HepG2 (cell line): Measurements from ENCODE around the gene TECPR1. TPM values are rescaled to one million over a fixed set of nuclear protein-coding genes. Genes with fewer than 3 reads are reported as not detected.

ENCODE experiments used
- ATAC-seq: fragments of 200-7000 bp; cut with Tn5 transposase; 3 replicates; pipeline ENCODE4 v1.9.1; 2020; ENCODE audit warnings: mild to moderate bottlenecking, moderate library complexity
- Bru-seq: library from RNA; stranded (reverse); fragments of 400-500 nt; gene quantifications from one replicate; lab custom pipeline; 2021; lab: Mats Ljungman, UMichigan
- BruChase-seq, 2 experiments: library from RNA; stranded (reverse); fragments of 400-500 nt; gene quantifications; one replicate each; lab custom pipeline; 2021; lab: Mats Ljungman, UMichigan
- BruUV-seq: library from RNA; stranded (reverse); fragments of 400-500 nt; replicated peaks from 2 replicates; lab custom pipeline; 2021; lab: Mats Ljungman, UMichigan
- CTCF ChIA-PET: fragments of 300-600 bp; formaldehyde crosslinking; extraction: SDS; loops from one replicate; lab custom pipeline; 2021; ENCODE audit warnings: low total read pairs, inconsistent platforms, low intra/inter-chr PET ratio; lab: Yijun Ruan, JAX
- POLR2A ChIA-PET: fragments of 350-600 bp; sonication (Branson Sonifier 250); formaldehyde crosslinking; loops from one replicate; lab custom pipeline; 2020; ENCODE audit warnings: antibody characterized with exemption, inconsistent platforms; lab: Yijun Ruan, JAX
- DNase-seq: peaks from one replicate; pipeline ENCODE4 v3.0.0-alpha.2; 2015; ENCODE audit warnings: low spot score
- FAIRE-seq: peaks from 3 replicates; lab custom pipeline; 2011; peaks lifted over from hg19 to GRCh38; lab: Jason Lieb, UNC
- H2AFZ ChIP-seq: one replicate; pipeline ENCODE4 v1.6.1; 2011; ENCODE audit warnings: low read length, inconsistent platforms
- H3K27ac ChIP-seq: fragments of 300-600 bp; 3 replicates; pipeline ENCODE4 v1.8.0; 2011; ENCODE audit warnings: mixed run types, mild to moderate bottlenecking, mixed read lengths, low read length, inconsistent platforms; ENCODE audit not compliant: insufficient read depth; ENCODE audit errors: extremely low read length
- H3K27me3 ChIP-seq, 2 experiments: fragments of 200-600 bp in 1 of 2; 2 replicates in 1 of 2; 3 replicates in 1 of 2; pipeline versions ENCODE4 v1.6.0 to v1.8.0; 2011; ENCODE audit warnings: low read length in 2 of 2, mild to moderate bottlenecking in 2 of 2, moderate library complexity in 2 of 2, inconsistent platforms in 1 of 2; ENCODE audit not compliant: insufficient read depth in 2 of 2, control insufficient read depth in 1 of 2
- H3K36me3 ChIP-seq, 2 experiments: fragments of 200-600 bp in 1 of 2; replicated peaks in 1 of 2; 2 replicates in 1 of 2; 3 replicates in 1 of 2; pipeline versions ENCODE4 v1.5.1 to v1.8.0; 2011; ENCODE audit warnings: low read length in 2 of 2, inconsistent platforms in 1 of 2; ENCODE audit not compliant: insufficient read depth in 2 of 2, control insufficient read depth in 1 of 2
- H3K4me1 ChIP-seq: 2 replicates; pipeline ENCODE4 v1.5.1; 2012; ENCODE audit warnings: low read length, inconsistent platforms; ENCODE audit not compliant: insufficient read depth
- H3K4me2 ChIP-seq: 2 replicates; pipeline ENCODE4 v1.6.0; 2011; ENCODE audit warnings: low read depth, low read length, inconsistent platforms
- H3K4me3 ChIP-seq, 3 experiments: fragments of 200-600 bp in 1 of 3; sonication (generic), shearing (Covaris generic) in 1 of 3; replicated peaks in 1 of 3; 2 replicates each; pipeline ENCODE4 v1.5.1; 2011 to 2016; ENCODE audit warnings: low read length in 3 of 3, inconsistent platforms in 2 of 3, low read depth in 2 of 3, mild to moderate bottlenecking in 2 of 3, control low read depth in 1 of 3, mixed read lengths in 1 of 3; ENCODE audit not compliant: insufficient read depth in 1 of 3
- H3K79me2 ChIP-seq: one replicate; pipeline ENCODE4 v1.6.1; 2011; ENCODE audit warnings: low read length, inconsistent platforms; ENCODE audit not compliant: insufficient read depth
- H3K9ac ChIP-seq: 2 replicates; pipeline ENCODE4 v1.6.0; 2011; ENCODE audit warnings: mild to moderate bottlenecking, low read depth, low read length, inconsistent platforms; ENCODE audit not compliant: insufficient read depth
- H3K9me3 ChIP-seq: 2 replicates; pipeline ENCODE4 v1.5.1; 2012; ENCODE audit warnings: mild to moderate bottlenecking, low read length
- H4K20me1 ChIP-seq: 2 replicates; pipeline ENCODE4 v1.6.0; 2011; ENCODE audit warnings: inconsistent platforms, mild to moderate bottlenecking, low read length, moderate library complexity; ENCODE audit not compliant: insufficient read depth
- CEBPB ChIP-seq: IDR thresholded peaks from 2 replicates; pipeline ENCODE4 v1.6.1; 2011; ENCODE audit warnings: low read depth, low read length, improper control_type of control experiment, borderline replicate concordance
- DR1 ChIP-seq: sonication (generic); formaldehyde crosslinking; IDR thresholded peaks from 2 replicates; pipeline ENCODE4 v1.8.0; 2021; ENCODE audit warnings: mild to moderate bottlenecking, missing genetic modification reagents, inconsistent platforms
- PHF21A ChIP-seq: sonication (generic); formaldehyde crosslinking; IDR thresholded peaks from 2 replicates; pipeline ENCODE4 v1.5.0; 2020; ENCODE audit warnings: mild to moderate bottlenecking, missing genetic modification reagents
- PPARG ChIP-seq: conservative IDR thresholded peaks from 2 replicates; pipeline ENCODE4 v1.6.1; 2016; ENCODE audit warnings: missing biosample characterization, missing genetic modification reagents
- SAFB2 ChIP-seq: sonication (generic); formaldehyde crosslinking; IDR thresholded peaks from 2 replicates; pipeline ENCODE4 v1.5.1; 2020; ENCODE audit warnings: missing genetic modification reagents, low read depth, mild to moderate bottlenecking, borderline replicate concordance
- SNRNP70 ChIP-seq: fragments of 200-400 bp; formaldehyde crosslinking; IDR thresholded peaks from 2 replicates; pipeline ENCODE4 v1.6.1; 2017; ENCODE audit warnings: mild to moderate bottlenecking, low read depth, low read length, moderate library complexity
- SP5 ChIP-seq: IDR thresholded peaks from 2 replicates; pipeline ENCODE4 v1.6.1; 2016; ENCODE audit warnings: low read depth, borderline replicate concordance
- TIGD3 ChIP-seq: sonication (generic); formaldehyde crosslinking; IDR thresholded peaks from 2 replicates; pipeline ENCODE4 v1.5.1; 2020; ENCODE audit warnings: mild to moderate bottlenecking, missing genetic modification reagents, borderline replicate concordance
- WGBS: methylation state at CpG from one replicate; pipeline ENCODE4 v1.1.6; 2017; ENCODE audit warnings: low lambda C conversion rate; 5-methylcytosine and 5-hydroxymethylcytosine counted together
- in situ Hi-C: cut with HindIII; loops from 2 replicates; pipeline ENCODE4 v1.10.0; 2017; ENCODE audit warnings: low pct_unique_long_range_greater_than_20kb; ENCODE audit not compliant: extremely low pct_ligation_motif_present
- intact Hi-C: fragments of 100-400 bp; cut with micrococcal nuclease; formaldehyde crosslinking; loops from one replicate; pipeline ENCODE4 v1.10.0; 2022; ENCODE audit not compliant: unreplicated experiment
- long read RNA-seq, 2 experiments: library from RNA in 1 of 2; library from polyadenylated mRNA in 1 of 2; stranded (forward) in 1 of 2; unstranded in 1 of 2; transcript quantifications; one replicate each; pipeline ENCODE4 v2.0.0, GENCODE V29; 2019 to 2022
- polyA minus RNA-seq, 3 experiments: library from RNA; depleted of rRNA, polyadenylated mRNA; stranded (reverse); fragments of >200 nt; gene quantifications; 2 replicates each; pipeline ENCODE4 v1.2.3, GENCODE V29; 2011; ENCODE audit warnings: low replicate concordance in 1 of 3
- polyA plus RNA-seq, 8 experiments: library from polyadenylated mRNA; depleted of rRNA in 3 of 8; stranded (reverse) in 7 of 8; unstranded in 1 of 8; fragments of >200 nt; fragmentation: Illumina TruSeq in 4 of 8; extraction: Trizol in 4 of 8; gene quantifications; 2 replicates each; pipeline versions ENCODE4 v1.2.1 to v1.2.3, GENCODE V29; 2011 to 2016; ENCODE audit warnings: low read depth in 4 of 8, missing spikeins in 1 of 8, mixed read lengths in 1 of 8; ENCODE audit not compliant: insufficient read depth in 1 of 8
- total RNA-seq, 5 experiments: library from RNA; depleted of rRNA; stranded (reverse); fragments of >200 nt; fragmentation: Illumina TruSeq; extraction: Trizol; gene quantifications; 2 replicates each; pipeline ENCODE4 v1.2.3, GENCODE V29; 2016; ENCODE audit warnings: low read depth in 1 of 5
- TF ChIP-seq, protein P1 (sequence below): sonication (generic); formaldehyde crosslinking; IDR thresholded peaks from 2 replicates; pipeline ENCODE4 v1.8.1; 2023; ENCODE audit warnings: mild to moderate bottlenecking, missing genetic modification reagents

The TECPR1 gene, protein sequence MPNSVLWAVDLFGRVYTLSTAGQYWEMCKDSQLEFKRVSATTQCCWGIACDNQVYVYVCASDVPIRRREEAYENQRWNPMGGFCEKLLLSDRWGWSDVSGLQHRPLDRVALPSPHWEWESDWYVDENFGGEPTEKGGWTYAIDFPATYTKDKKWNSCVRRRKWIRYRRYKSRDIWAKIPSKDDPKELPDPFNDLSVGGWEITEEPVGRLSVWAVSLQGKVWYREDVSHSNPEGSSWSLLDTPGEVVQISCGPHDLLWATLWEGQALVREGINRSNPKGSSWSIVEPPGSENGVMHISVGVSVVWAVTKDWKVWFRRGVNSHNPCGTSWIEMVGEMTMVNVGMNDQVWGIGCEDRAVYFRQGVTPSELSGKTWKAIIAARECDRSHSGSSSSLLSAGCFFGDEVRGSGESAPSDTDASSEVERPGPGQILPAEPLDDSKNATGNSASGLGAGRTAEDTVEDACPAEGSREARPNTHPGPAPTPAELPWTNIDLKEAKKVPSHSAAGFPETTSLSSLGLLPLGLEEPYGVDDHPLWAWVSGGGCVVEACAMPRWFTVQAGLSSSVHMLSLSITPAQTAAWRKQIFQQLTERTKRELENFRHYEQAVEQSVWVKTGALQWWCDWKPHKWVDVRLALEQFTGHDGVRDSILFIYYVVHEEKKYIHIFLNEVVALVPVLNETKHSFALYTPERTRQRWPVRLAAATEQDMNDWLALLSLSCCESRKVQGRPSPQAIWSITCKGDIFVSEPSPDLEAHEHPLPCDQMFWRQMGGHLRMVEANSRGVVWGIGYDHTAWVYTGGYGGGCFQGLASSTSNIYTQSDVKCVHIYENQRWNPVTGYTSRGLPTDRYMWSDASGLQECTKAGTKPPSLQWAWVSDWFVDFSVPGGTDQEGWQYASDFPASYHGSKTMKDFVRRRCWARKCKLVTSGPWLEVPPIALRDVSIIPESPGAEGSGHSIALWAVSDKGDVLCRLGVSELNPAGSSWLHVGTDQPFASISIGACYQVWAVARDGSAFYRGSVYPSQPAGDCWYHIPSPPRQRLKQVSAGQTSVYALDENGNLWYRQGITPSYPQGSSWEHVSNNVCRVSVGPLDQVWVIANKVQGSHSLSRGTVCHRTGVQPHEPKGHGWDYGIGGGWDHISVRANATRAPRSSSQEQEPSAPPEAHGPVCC
- total RNA-seq (2016; rRNA removed; fragmentation: Illumina TruSeq; extraction: Trizol) (6.3 and 8.3 TPM in 2 replicates), polyA plus RNA-seq (2011; rRNA removed) (2.3 and 2.5 TPM in 2 replicates), polyA minus RNA-seq (2011; rRNA and poly(A)+ RNA removed; ENCODE audit: low replicate concordance) (2.3 and 6.5 TPM in 2 replicates), Bru-seq, nascent RNA (percentile 44 among the genes with signal in this experiment), BruChase-seq, experiment 1, labeled RNA remaining after a 6-hour chase (percentile 48 among the genes with signal in this experiment), BruChase-seq, experiment 2, labeled RNA remaining after a 2-hour chase (percentile 47 among the genes with signal in this experiment)
- total RNA-seq (2016; cell fraction: cytosol; rRNA removed; fragmentation: Illumina TruSeq; extraction: Trizol; ENCODE audit: low read depth), result 1.5 and 2.3 TPM in 2 replicates
- 5.7 and 9.5 TPM in 2 replicates for total RNA-seq (2016; cell fraction: insoluble cytoplasmic fraction; rRNA removed; fragmentation: Illumina TruSeq; extraction: Trizol)
- 2.0 and 2.8 TPM in 2 replicates for total RNA-seq (2016; cell fraction: membrane; rRNA removed; fragmentation: Illumina TruSeq; extraction: Trizol)
- 10.0 and 10.5 TPM in 2 replicates for total RNA-seq (2016; cell fraction: nucleus; rRNA removed; fragmentation: Illumina TruSeq; extraction: Trizol)
- 1.4 and 2.3 TPM in 2 replicates for polyA plus RNA-seq (2011; cell fraction: cytosol; rRNA removed)
- polyA plus RNA-seq (2011; cell fraction: nucleus; rRNA removed), result 15.9 and 17.4 TPM in 2 replicates
- 4.7 and 7.6 TPM in 2 replicates for polyA plus RNA-seq (2012)
- polyA plus RNA-seq (2016; cell fraction: cytosol; fragmentation: Illumina TruSeq; extraction: Trizol; ENCODE audit: low read depth), result 0.37 and 0.40 TPM in 2 replicates
- 2.7 and 2.9 TPM in 2 replicates for polyA plus RNA-seq (2016; cell fraction: insoluble cytoplasmic fraction; fragmentation: Illumina TruSeq; extraction: Trizol; ENCODE audit: low read depth)
- 0.61 and 0.71 TPM in 2 replicates for polyA plus RNA-seq (2016; cell fraction: membrane; fragmentation: Illumina TruSeq; extraction: Trizol; ENCODE audit: low read depth)
- polyA plus RNA-seq (2016; cell fraction: nucleus; fragmentation: Illumina TruSeq; extraction: Trizol; ENCODE audit: insufficient read depth, low read depth), result 15.6 and 16.9 TPM in 2 replicates
- 2.5 and 4.0 TPM in 2 replicates for polyA minus RNA-seq (2011; cell fraction: cytosol; rRNA and poly(A)+ RNA removed)
- 5.9 and 7.1 TPM in 2 replicates for polyA minus RNA-seq (2011; cell fraction: nucleus; rRNA and poly(A)+ RNA removed)
- long read RNA-seq, experiment 1, partial matches to known transcripts, result 4 of 5 reads
- long read RNA-seq, experiment 1, other reads (novel, unspliced or antisense), result 1 of 5 reads
- long read RNA-seq, experiment 2, full-length matches to known transcripts, result 1 of 22 reads
- long read RNA-seq, experiment 2, partial matches to known transcripts, result 8 of 22 reads
- long read RNA-seq, experiment 2, other reads (novel, unspliced or antisense), result 13 of 22 reads

DNA sequence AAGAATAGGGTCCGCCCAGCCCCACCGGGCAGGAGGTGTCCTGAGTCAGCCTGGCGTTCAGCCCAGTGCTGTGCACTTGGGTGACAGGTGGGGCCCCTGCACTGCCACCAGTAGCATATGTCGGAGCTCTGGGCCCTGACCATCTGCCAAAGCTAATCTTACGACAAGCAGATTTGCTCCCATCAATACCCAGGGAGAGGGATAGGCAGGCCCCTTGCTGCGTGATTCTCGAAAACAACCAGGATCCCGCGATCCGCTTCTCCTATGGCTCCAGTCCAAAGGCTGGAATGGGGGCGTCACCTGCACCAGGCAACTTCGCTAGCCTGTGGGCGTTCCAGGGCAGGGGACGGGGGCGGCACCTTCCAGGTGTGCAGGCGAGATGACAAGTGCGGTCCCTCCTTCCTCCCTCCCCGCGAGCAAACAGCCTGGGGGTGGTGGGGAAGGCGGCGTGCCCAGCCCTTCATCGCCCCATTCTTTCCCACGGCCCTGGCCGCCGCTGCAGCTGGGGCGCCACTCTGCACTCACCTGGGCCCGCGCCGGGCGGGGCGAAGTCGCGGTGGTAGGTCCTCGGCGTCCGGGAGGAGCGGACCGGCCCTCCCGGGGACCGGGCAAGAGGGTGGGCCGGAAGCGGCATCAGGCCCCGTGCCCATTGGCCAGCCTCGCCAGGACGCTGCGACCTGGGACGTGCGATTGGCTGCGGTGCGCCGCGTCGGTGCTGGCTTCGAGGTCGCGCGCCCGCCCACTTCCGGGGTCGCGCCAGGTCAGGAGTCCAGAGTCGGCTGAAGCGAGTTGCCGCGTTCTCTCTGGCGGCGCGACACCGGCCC, at the start of gene TECPR1:
Gene TECPR1 (minus strand): TSS at position 632 of the 824 bp plus-strand sequence. CDS start 6,086 bp downstream, outside the sequence.
- intact Hi-C loops, result no loop called here
- POLR2A ChIA-PET, result interaction anchor here (0.9 to 1.8 kb wide), 2 partner anchors 10 to 29 kb away, joined by 3 to 6 read pairs; no protein-coding TSS in a partner anchor
- H3K79me2 ChIP-seq, result peaks cover 21% of the 10 kb centered on the region
- TF ChIP-seq PHF21A (CRISPR knock-in tag), result peak; percentile 78; the same call in 1 of the 2 replicates
- TF ChIP-seq CEBPB, result no peak
- peak; percentile 78 for TF ChIP-seq DR1 (CRISPR knock-in tag)
- no peak for TF ChIP-seq TIGD3
- 0 out of 2 replicates have a peak, but pooled peaks have one; percentile 24 for TF ChIP-seq SAFB2 (CRISPR knock-in tag)
- TF ChIP-seq SP5, result peak; percentile 69
- no peak for TF ChIP-seq SNRNP70
- TF ChIP-seq, protein P1, sequence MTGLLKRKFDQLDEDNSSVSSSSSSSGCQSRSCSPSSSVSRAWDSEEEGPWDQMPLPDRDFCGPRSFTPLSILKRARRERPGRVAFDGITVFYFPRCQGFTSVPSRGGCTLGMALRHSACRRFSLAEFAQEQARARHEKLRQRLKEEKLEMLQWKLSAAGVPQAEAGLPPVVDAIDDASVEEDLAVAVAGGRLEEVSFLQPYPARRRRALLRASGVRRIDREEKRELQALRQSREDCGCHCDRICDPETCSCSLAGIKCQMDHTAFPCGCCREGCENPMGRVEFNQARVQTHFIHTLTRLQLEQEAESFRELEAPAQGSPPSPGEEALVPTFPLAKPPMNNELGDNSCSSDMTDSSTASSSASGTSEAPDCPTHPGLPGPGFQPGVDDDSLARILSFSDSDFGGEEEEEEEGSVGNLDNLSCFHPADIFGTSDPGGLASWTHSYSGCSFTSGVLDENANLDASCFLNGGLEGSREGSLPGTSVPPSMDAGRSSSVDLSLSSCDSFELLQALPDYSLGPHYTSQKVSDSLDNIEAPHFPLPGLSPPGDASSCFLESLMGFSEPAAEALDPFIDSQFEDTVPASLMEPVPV (CRISPR knock-in tag), result no peak
- TF ChIP-seq PPARG (CRISPR knock-in tag), result no peak

More for the DNA sequence above, at the start of gene TECPR1:
- Histone ChIP-seq H3K27me3 (no peaks in the 10 kb centered on the region; a peak in 1 of 5 replicates), H2AFZ (peak within 1 kb of the TSS; percentile 17), H3K36me3 (peaks cover 0 to 5% of the 10 kb centered on the region in 2 experiments; a peak in 2 of 5 replicates), H3K4me1 (peaks cover 31% of the 10 kb centered on the region), H4K20me1 (no peaks in the 10 kb centered on the region), H3K9me3 (no peaks in the 10 kb centered on the region), H3K4me3 (peak within 1 kb of the TSS; percentile 66 to 100 (median 88)), H3K27ac (peak within 1 kb of the TSS; percentile 78), H3K4me2 (peak within 1 kb of the TSS; percentile 87), H3K9ac (peak within 1 kb of the TSS; percentile 71)
- 1% methylated on average over 16 of the region's 69 CpGs for WGBS
- BruUV-seq, result no TSS peak
- CTCF ChIA-PET, result no interaction called here
- FAIRE-seq (peak; percentile 61), DNase-seq (peak; percentile 90), ATAC-seq (peak; percentile 98)
- in situ Hi-C loops, result no loop called here
